PFSK-1 (cell line): Measurements from ENCODE around the gene ZC3H18.

Experiments used
- FOXP2 ChIP-seq: optimal IDR thresholded peaks from 2 replicates; pipeline ENCODE3; 2011; ENCODE audit warnings: borderline replicate concordance, control low read depth, inconsistent platforms; ENCODE audit not compliant: insufficient read depth; ENCODE audit errors: extremely low read length, extremely low read depth
- POLR2AphosphoS5 ChIP-seq: IDR thresholded peaks from 2 replicates; pipeline ENCODE4 v1.6.1; 2012; ENCODE audit warnings: low read depth, mild to moderate bottlenecking, control low read depth, low read length, moderate library complexity
- SIN3A ChIP-seq: IDR thresholded peaks from 2 replicates; pipeline ENCODE4 v1.6.1; 2012; ENCODE audit warnings: mild to moderate bottlenecking, low read length, moderate library complexity, borderline replicate concordance; ENCODE audit not compliant: insufficient read depth
- TAF1 ChIP-seq: IDR thresholded peaks from 2 replicates; pipeline ENCODE4 v1.6.1; 2012; ENCODE audit warnings: low read length, control low read depth, borderline replicate concordance; ENCODE audit not compliant: insufficient read depth
- TF ChIP-seq, protein P1 (sequence below), 2 experiments: IDR thresholded peaks; 2 replicates each; pipeline versions ENCODE4 v1.6.1 to v1.8.0; 2011 to 2012; ENCODE audit warnings: low read depth in 2 of 2, low read length in 2 of 2, control low read depth in 1 of 2, inconsistent platforms in 1 of 2, mild to moderate bottlenecking in 1 of 2, moderate library complexity in 1 of 2; ENCODE audit not compliant: insufficient read depth in 1 of 2

ZC3H18 gene

DNA sequence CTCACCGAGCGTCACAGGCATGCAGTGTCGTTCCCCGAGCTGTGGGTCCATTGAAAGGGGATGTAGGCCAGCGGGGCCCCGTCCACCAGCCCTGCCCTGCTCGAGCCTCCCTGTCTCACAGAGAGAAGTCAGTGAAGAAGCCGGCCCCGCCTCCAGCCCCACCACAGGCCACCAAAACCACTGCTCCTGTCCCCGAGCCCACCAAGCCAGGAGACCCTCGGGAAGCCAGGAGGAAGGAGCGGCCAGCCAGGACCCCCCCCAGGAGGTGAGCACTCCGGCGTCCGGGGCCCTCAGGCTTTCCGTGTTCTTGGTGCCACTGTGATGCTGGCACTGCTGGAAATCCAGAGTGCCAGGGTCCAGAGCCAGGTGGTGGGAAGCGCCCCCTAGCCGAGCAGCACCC is 54.3 kb downstream of the ZC3H18 start:
- TF ChIP-seq POLR2AphosphoS5 (no peak), FOXP2 (no peak), TAF1 (no peak), SIN3A (no peak)
- TF ChIP-seq, protein P1, sequence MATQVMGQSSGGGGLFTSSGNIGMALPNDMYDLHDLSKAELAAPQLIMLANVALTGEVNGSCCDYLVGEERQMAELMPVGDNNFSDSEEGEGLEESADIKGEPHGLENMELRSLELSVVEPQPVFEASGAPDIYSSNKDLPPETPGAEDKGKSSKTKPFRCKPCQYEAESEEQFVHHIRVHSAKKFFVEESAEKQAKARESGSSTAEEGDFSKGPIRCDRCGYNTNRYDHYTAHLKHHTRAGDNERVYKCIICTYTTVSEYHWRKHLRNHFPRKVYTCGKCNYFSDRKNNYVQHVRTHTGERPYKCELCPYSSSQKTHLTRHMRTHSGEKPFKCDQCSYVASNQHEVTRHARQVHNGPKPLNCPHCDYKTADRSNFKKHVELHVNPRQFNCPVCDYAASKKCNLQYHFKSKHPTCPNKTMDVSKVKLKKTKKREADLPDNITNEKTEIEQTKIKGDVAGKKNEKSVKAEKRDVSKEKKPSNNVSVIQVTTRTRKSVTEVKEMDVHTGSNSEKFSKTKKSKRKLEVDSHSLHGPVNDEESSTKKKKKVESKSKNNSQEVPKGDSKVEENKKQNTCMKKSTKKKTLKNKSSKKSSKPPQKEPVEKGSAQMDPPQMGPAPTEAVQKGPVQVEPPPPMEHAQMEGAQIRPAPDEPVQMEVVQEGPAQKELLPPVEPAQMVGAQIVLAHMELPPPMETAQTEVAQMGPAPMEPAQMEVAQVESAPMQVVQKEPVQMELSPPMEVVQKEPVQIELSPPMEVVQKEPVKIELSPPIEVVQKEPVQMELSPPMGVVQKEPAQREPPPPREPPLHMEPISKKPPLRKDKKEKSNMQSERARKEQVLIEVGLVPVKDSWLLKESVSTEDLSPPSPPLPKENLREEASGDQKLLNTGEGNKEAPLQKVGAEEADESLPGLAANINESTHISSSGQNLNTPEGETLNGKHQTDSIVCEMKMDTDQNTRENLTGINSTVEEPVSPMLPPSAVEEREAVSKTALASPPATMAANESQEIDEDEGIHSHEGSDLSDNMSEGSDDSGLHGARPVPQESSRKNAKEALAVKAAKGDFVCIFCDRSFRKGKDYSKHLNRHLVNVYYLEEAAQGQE (IDR thresholded peaks at IDR 0.05; ENCODE audit: insufficient read depth in 1 of 2, low read depth in 2 of 2, low read length in 2 of 2) = no peak

DNA sequence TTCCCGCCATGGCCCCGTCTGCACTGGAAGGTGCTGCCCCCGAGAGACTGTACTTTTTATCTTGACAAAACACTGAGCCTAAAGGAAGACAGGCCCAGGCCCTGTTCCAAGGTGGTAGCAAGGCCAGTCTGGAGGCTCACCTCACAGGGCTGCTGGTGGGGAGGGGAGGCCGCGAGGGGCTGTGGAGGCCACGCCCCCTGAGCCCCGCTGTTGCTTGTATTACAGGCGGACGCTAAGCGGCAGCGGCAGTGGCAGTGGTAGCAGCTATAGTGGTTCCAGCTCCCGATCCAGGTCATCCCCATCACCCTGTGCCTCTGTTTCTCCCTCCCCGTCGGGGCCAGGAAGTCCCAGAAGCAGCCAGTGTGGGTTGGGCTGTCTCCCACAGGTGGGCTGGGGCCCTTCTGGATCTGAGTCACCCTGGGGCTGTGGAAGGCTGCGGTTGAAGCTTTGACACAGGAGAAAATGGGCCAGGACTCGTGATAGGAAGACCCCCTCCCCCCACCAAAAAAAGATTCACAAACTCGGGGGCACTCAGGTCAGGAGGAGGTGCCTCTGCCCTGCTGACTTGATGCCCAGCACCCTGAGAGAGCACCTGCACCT is 54.9 kb downstream of the ZC3H18 start:
- TF ChIP-seq, protein P1 (IDR thresholded peaks at IDR 0.05; ENCODE audit: insufficient read depth in 1 of 2, low read depth in 2 of 2, low read length in 2 of 2) = no peak
- TF ChIP-seq FOXP2 = no peak
- no peak for TF ChIP-seq SIN3A
- no peak for TF ChIP-seq TAF1
- TF ChIP-seq POLR2AphosphoS5 = no peak

DNA sequence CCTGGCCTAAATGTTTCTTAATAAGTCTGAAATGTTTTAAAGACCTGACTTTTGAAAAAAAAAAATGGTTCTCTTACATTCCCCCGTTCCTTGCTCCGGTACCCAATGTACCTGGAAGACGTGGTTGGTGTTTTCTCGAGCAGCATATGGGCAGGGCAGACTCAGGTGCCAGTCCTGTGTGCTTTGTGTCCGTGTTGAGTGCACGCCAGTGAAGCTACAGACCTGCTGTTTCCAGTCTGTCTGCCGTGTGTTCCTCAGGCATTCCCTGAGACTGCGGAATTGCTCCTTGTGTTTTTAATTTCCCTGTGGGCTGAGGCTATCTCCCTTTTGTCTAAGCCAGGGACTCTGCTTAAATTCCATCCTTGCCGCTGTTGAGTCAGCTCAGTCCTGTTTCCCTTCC is 56.4 kb downstream of the ZC3H18 start:
- no peak for TF ChIP-seq FOXP2
- TF ChIP-seq SIN3A = no peak
- TF ChIP-seq, protein P1 (IDR thresholded peaks at IDR 0.05; ENCODE audit: insufficient read depth in 1 of 2, low read depth in 2 of 2, low read length in 2 of 2) = no peak
- no peak for TF ChIP-seq TAF1
- no peak for TF ChIP-seq POLR2AphosphoS5

DNA sequence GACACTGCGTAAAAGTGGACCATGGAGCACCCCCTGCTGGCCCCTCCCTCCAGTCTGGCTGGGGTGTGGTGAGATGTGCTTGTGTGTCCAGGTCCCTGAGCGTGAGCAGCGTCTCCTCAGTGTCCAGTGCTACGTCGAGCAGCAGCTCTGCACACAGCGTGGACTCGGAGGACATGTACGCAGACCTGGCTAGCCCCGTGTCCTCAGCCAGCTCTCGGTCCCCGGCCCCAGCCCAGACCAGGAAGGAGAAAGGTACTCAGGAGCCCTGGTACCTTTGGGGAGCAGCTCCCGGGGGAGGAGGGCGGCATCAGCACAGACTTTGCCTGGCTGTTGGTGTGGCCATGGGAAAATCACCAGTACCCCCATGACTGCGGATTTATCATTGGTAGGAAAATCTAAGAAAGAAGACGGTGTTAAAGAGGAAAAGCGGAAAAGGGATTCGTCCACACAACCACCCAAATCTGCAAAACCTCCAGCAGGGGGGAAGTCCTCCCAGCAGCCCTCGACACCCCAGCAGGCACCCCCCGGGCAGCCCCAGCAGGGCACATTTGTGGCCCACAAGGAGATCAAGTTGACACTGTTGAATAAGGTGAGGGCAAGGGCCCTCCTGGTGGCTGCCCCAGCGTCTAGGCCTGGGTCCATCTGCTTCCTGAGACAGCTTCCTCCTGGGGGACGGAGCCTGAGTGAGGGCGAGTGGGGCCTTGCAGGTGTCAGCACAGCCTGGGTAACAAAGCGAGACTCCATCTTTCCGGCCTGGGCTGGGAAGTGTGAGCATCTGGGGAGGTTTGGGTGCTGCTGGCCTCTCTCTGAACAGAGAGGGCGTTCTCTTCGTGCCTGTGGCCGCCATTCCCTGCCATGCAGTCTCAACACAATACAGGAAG is 57.6 kb downstream of the ZC3H18 start:
- TF ChIP-seq TAF1 (no peak), SIN3A (no peak), FOXP2 (no peak), POLR2AphosphoS5 (no peak)

DNA sequence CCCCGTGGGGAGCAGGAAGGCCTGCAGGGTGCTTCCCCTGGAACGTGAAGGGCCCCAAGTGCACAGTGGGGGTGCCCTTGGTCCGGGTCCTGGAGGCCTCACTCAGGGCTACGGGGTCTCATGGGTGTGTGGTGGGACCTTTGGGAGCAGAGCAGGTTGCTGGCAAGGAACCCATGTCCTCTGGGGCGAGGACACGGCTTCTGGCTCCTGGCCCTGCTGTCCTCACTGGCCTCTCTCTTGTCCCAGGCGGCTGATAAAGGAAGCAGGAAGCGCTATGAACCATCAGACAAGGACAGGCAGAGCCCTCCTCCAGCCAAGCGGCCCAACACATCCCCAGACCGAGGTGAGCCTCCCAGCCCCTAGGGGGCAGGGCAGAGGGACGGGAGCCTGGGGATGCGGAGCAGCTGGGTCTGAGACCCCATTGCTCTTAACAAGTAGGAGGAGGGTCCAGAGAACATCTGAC is 58.3 kb downstream of the ZC3H18 start:
- no peak for TF ChIP-seq POLR2AphosphoS5
- TF ChIP-seq FOXP2 = no peak
- TF ChIP-seq, protein P1 (IDR thresholded peaks at IDR 0.05; ENCODE audit: insufficient read depth in 1 of 2, low read depth in 2 of 2, low read length in 2 of 2) = no peak
- TF ChIP-seq TAF1 = no peak
- no peak for TF ChIP-seq SIN3A
